ENCODE results near the gene HRH2. TPM values are rescaled to one million over a fixed set of nuclear protein-coding genes. Genes with fewer than 3 reads are reported as not detected.

Gene HRH2
- total and polyA plus RNA-seq, 4 donors: 2.6 to 3.9 (median 3.5) TPM

DNA sequence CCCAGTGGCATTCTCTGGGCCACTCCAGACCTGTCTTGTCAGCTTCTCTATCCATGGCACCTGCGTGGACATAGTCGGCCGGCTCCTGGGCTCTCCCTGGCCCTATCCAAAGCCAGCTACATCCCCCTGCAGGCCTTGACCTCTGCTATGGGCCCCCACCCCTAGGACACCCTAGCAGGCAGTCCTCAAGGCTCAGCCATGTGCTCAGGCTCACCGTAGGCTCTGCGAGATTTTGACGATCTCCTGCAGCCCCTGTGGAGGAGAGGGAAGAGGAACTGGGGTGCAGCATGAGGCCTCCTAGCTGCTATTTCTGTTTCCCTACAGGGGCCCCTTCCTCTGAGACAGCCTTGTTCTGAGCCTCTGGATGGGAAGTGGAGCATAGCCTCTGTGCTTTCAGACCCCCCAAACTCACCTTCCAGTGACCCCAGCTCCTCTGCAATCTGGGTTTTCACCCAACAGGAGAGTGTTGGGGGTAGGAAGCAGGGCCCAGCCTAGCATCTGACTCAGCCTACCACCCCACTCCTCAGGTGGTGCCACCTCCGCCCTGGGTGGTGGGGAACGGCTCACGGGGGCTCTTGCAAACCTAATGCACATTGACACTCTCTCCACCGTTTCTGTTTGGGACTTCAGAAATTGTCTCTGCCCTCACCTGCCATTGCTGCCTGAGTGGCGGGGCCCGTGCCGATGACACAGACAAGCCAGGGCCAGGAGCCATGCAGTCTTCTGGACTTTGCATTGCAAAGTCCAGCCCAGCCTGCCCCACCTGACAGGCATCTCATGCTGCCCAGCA lies 36.7 kb downstream of the HRH2 start:
- peaks cover 5% of the 10 kb centered on the region for H3K36me3 ChIP-seq (ENCODE audit: control insufficient read depth, insufficient read depth, low read length)
- no peak overlapping the region for H3K4me3 ChIP-seq (ENCODE audit: low read depth, low read length)
- no peak overlapping the region for H3K27ac ChIP-seq (ENCODE audit: low read depth, low read length)
- H3K9me3 ChIP-seq (ENCODE audit: control insufficient read depth, insufficient read depth, low read length): no peaks in the 10 kb centered on the region
- peaks cover 50% of the 10 kb centered on the region for H3K4me1 ChIP-seq (ENCODE audit: control insufficient read depth, insufficient read depth, low read length)
- WGBS (ENCODE audit: insufficient coverage): 90% methylated on average over 12 of the region's 13 CpGs
- H3K27me3 ChIP-seq (ENCODE audit: control insufficient read depth, insufficient read depth, low read length): no peaks in the 10 kb centered on the region
- no peak for DNase-seq (ENCODE audit: low read depth in 4 of 6, low spot score in 6 of 6)

- Histone ChIP-seq H3K27me3 (ENCODE audit: control insufficient read depth, insufficient read depth, low read length) (no peaks in the 10 kb centered on the region), H3K27ac (ENCODE audit: low read depth, low read length) (no peak overlapping the region), H3K4me1 (ENCODE audit: control insufficient read depth, insufficient read depth, low read length) (peaks cover 50% of the 10 kb centered on the region), H3K4me3 (ENCODE audit: low read depth, low read length) (no peak overlapping the region), H3K9me3 (ENCODE audit: control insufficient read depth, insufficient read depth, low read length) (no peaks in the 10 kb centered on the region), H3K36me3 (ENCODE audit: control insufficient read depth, insufficient read depth, low read length) (peaks cover 5% of the 10 kb centered on the region)
- no peak for DNase-seq (ENCODE audit: low read depth in 4 of 6, low spot score in 6 of 6)
- WGBS (ENCODE audit: insufficient coverage): 90% methylated on average over 14 of the region's 19 CpGs
Measured at GRCh38 chr5:175695161-175696126, 37.6 kb downstream of the HRH2 start.

DNA sequence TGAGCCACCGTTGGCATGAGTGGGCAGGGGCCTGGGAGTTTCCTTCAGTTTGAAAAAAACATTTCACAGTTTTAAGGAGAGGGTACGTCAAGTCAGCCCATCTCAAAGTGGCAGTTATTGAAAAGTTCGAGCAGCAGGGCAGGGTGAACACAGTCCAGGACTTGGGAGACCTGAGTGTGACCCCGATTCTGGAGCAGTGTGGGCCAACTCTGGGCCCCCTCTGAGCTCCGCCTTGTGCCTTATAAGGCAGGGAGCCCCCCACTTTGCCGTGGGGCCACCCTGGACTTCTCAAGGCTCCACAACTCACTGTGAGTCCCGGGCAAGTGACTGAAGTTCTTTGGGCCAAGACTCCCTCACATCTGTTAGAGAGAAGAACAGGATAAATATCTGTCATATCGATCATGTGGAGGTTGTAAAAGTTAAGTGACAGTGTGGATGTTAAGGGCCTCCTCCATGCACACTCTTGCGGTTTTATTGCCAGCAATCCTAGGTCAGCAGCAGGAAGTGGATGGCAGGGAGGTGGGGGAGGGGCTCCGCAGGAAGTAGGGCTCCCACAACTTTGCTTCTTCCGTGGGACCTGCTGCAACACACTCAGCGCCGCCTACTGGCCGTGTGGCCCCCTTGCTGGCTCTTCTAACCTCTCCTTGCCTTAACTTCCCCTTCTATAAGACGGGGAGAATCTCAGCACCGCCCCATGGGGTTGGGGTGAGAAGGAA lies 38.4 kb downstream of the HRH2 start:
- Histone ChIP-seq H3K4me1 (ENCODE audit: control insufficient read depth, insufficient read depth, low read length) (peaks cover 46% of the 10 kb centered on the region), H3K9me3 (ENCODE audit: control insufficient read depth, insufficient read depth, low read length) (no peaks in the 10 kb centered on the region), H3K27me3 (ENCODE audit: control insufficient read depth, insufficient read depth, low read length) (no peaks in the 10 kb centered on the region), H3K4me3 (ENCODE audit: low read depth, low read length) (no peak overlapping the region), H3K36me3 (ENCODE audit: control insufficient read depth, insufficient read depth, low read length) (peaks cover under 1% of the 10 kb centered on the region), H3K27ac (ENCODE audit: low read depth, low read length) (no peak overlapping the region)
- peak in 2 of 6 donors; percentile 40 to 59 for DNase-seq (ENCODE audit: low read depth in 4 of 6, low spot score in 6 of 6)
- 55% methylated on average over 10 of the region's 16 CpGs for WGBS (ENCODE audit: insufficient coverage)

- H3K4me3 ChIP-seq (ENCODE audit: low read depth, low read length): no peak overlapping the region
- H3K4me1 ChIP-seq (ENCODE audit: control insufficient read depth, insufficient read depth, low read length): peaks cover 46% of the 10 kb centered on the region
- no peak for DNase-seq (ENCODE audit: low read depth in 4 of 6, low spot score in 6 of 6)
- H3K27me3 ChIP-seq (ENCODE audit: control insufficient read depth, insufficient read depth, low read length): no peaks in the 10 kb centered on the region
- no peaks in the 10 kb centered on the region for H3K36me3 ChIP-seq (ENCODE audit: control insufficient read depth, insufficient read depth, low read length)
- no peak overlapping the region for H3K27ac ChIP-seq (ENCODE audit: low read depth, low read length)
- no peaks in the 10 kb centered on the region for H3K9me3 ChIP-seq (ENCODE audit: control insufficient read depth, insufficient read depth, low read length)
- 87% methylated on average over 7 of the region's 14 CpGs for WGBS (ENCODE audit: insufficient coverage)
Measured at GRCh38 chr5:175696855-175697198, 39.0 kb downstream of the HRH2 start.

GRCh38 chr5:175697846-175698245 lies 40.0 kb downstream of the HRH2 start:
- Histone ChIP-seq H3K36me3 (ENCODE audit: control insufficient read depth, insufficient read depth, low read length) (no peaks in the 10 kb centered on the region), H3K9me3 (ENCODE audit: control insufficient read depth, insufficient read depth, low read length) (no peaks in the 10 kb centered on the region), H3K4me3 (ENCODE audit: low read depth, low read length) (no peak overlapping the region), H3K4me1 (ENCODE audit: control insufficient read depth, insufficient read depth, low read length) (peaks cover 40% of the 10 kb centered on the region), H3K27ac (ENCODE audit: low read depth, low read length) (no peak overlapping the region), H3K27me3 (ENCODE audit: control insufficient read depth, insufficient read depth, low read length) (no peaks in the 10 kb centered on the region)
- WGBS (ENCODE audit: insufficient coverage): 82% methylated on average over 7 of the region's 7 CpGs
- DNase-seq (ENCODE audit: low read depth in 4 of 6, low spot score in 6 of 6): no peak

DNA sequence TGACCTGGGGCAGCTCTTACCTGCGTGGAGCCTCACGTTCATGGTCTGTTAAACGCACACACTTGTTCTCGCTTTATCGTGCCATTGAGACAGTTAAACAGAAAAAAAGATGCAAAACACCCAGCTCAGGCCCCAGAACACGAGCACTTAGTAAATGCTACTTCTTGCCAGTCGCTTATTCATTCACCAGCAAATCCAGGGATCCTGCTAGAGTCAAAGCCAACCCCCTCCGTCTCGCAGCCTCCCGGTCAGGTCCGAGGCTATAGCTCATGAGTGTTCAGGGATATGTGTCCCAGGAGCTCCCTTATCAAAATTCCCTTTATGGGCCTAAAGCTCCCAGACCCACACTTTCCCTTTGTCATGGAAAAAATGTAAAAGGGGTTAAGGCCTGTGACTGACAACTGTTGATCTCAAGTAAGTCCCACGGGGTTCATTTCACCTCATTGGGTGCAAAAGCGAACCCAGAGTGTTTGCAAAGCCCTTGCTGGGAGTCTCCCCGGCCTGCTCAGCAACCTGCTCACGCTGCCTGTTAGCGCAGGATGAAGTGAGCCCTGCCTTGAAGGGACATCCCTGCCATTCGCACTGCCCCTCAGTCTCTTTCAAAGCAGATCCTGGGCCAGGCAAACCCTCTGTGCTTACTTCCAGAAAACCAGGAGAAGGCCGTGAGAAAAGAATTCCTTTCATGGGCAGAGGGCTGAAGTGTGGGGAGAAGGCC lies 40.7 kb downstream of the HRH2 start:
- Histone ChIP-seq H3K4me1 (ENCODE audit: control insufficient read depth, insufficient read depth, low read length) (peaks cover 32% of the 10 kb centered on the region), H3K9me3 (ENCODE audit: control insufficient read depth, insufficient read depth, low read length) (no peaks in the 10 kb centered on the region), H3K4me3 (ENCODE audit: low read depth, low read length) (no peak overlapping the region), H3K36me3 (ENCODE audit: control insufficient read depth, insufficient read depth, low read length) (no peaks in the 10 kb centered on the region), H3K27ac (ENCODE audit: low read depth, low read length) (no peak overlapping the region), H3K27me3 (ENCODE audit: control insufficient read depth, insufficient read depth, low read length) (no peaks in the 10 kb centered on the region)
- DNase-seq (ENCODE audit: low read depth in 4 of 6, low spot score in 6 of 6): peak in 1 of 6 donors; percentile 62
- WGBS (ENCODE audit: insufficient coverage): 65% methylated on average over 14 of the region's 18 CpGs

- DNase-seq (ENCODE audit: low read depth in 4 of 6, low spot score in 6 of 6): no peak
Measured at GRCh38 chr5:175700991-175701390, 43.1 kb downstream of the HRH2 start.

GRCh38 chr5:175701797-175702196 lies 43.9 kb downstream of the HRH2 start:
- DNase-seq (ENCODE audit: low read depth in 4 of 6, low spot score in 6 of 6): no peak
- Histone ChIP-seq H3K27me3 (ENCODE audit: control insufficient read depth, insufficient read depth, low read length) (no peaks in the 10 kb centered on the region), H3K4me3 (ENCODE audit: low read depth, low read length) (no peak overlapping the region), H3K27ac (ENCODE audit: low read depth, low read length) (no peak overlapping the region), H3K9me3 (ENCODE audit: control insufficient read depth, insufficient read depth, low read length) (no peaks in the 10 kb centered on the region), H3K36me3 (ENCODE audit: control insufficient read depth, insufficient read depth, low read length) (no peaks in the 10 kb centered on the region), H3K4me1 (ENCODE audit: control insufficient read depth, insufficient read depth, low read length) (peaks cover 12% of the 10 kb centered on the region)
- 90% methylated on average over 10 of the region's 12 CpGs for WGBS (ENCODE audit: insufficient coverage)

More at GRCh38 chr5:175700991-175701390, 43.1 kb downstream of the HRH2 start:
- Histone ChIP-seq H3K27me3 (ENCODE audit: control insufficient read depth, insufficient read depth, low read length) (no peaks in the 10 kb centered on the region), H3K9me3 (ENCODE audit: control insufficient read depth, insufficient read depth, low read length) (no peaks in the 10 kb centered on the region), H3K4me1 (ENCODE audit: control insufficient read depth, insufficient read depth, low read length) (peaks cover 17% of the 10 kb centered on the region), H3K4me3 (ENCODE audit: low read depth, low read length) (no peak overlapping the region), H3K27ac (ENCODE audit: low read depth, low read length) (no peak overlapping the region), H3K36me3 (ENCODE audit: control insufficient read depth, insufficient read depth, low read length) (no peaks in the 10 kb centered on the region)
- 98% methylated on average over 4 of the region's 5 CpGs for whole genome bisulfite sequencing (ENCODE audit: insufficient coverage)

DNA sequence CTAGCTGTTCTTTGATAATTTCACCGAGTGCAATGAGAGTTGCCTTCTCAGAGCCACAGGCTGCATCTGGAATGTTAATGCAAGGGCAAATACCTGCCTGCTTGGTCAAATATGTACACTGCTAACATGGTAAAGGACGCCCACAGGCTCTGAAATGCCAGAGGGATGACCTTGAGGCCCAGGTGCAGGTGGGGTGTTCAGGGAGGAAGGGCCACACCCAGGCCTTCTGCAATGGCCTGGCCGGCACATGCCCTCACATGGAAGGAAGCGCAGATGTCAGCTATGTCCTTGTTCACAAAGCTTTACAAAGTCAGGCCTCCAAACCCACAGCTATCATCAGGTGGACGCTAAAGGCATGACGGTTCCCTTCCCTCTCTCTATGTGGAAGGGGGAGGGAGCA lies 48.6 kb downstream of the HRH2 start:
- H3K27ac ChIP-seq (ENCODE audit: low read depth, low read length): no peak overlapping the region
- WGBS (ENCODE audit: insufficient coverage): 86% methylated on average over 3 of the region's 6 CpGs
- no peaks in the 10 kb centered on the region for H3K27me3 ChIP-seq (ENCODE audit: control insufficient read depth, insufficient read depth, low read length)
- H3K9me3 ChIP-seq (ENCODE audit: control insufficient read depth, insufficient read depth, low read length): no peaks in the 10 kb centered on the region
- H3K4me1 ChIP-seq (ENCODE audit: control insufficient read depth, insufficient read depth, low read length): no peaks in the 10 kb centered on the region
- no peak overlapping the region for H3K4me3 ChIP-seq (ENCODE audit: low read depth, low read length)
- DNase-seq (ENCODE audit: low read depth in 4 of 6, low spot score in 6 of 6): no peak
- peaks cover 6% of the 10 kb centered on the region for H3K36me3 ChIP-seq (ENCODE audit: control insufficient read depth, insufficient read depth, low read length)
